HFF-Myc (cell line): Measurements from ENCODE around the gene WDR89.
"Not testable (repeated sequence)": the region's sequence is repeated elsewhere in the genome, so short reads cannot be mapped to it uniquely, and the experiment has no call there.

Source experiments
- DNase-seq: peaks from one replicate; pipeline ENCODE4 v3.0.0-alpha.2; 2011; ENCODE audit warnings: low read depth; ENCODE audit errors: extremely low read depth
- H3K4me3 ChIP-seq: replicated peaks from 2 replicates; pipeline ENCODE4 v1.5.1; 2011; ENCODE audit warnings: low read depth, mild to moderate bottlenecking, control low read depth, low read length
- TF ChIP-seq, protein P1 (sequence below): IDR thresholded peaks from 2 replicates; pipeline ENCODE4 v1.5.1; 2012; ENCODE audit warnings: mild to moderate bottlenecking, low read depth, low read length, control low read depth; ENCODE audit errors: missing control alignments

WDR89 gene

DNA sequence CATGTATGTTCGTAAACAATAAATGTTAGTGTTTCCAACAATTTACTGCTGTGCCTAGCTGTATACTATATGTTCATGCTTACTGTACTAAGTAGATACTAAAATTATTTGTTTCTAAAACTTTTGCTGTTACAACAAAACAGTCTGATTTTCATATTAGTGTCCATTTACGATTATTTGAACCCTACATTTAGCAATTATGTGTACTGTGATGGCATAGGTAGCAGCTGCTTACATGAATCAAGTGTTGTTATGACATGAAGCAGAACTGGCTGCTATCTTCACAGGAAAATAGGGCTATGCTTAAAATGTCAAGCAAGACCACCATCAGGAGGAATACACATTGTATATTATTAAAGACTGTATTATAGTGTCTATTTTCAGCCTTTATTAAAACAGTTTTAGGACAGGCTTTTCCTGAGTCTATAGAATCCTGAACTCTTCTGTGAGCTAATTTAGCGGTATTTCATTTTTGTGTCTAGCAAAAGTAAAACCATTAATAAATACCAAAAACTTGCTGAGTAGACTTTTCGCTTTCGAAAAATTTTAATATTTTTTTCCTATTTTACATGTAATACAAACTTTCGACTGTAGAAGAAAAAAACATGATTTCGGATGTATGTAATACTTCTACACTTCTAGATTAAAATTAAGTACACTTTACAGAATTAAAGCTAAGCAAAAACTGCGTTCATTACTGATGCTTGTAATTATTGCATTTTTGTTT lies 1.1 kb upstream of the WDR89 start:
- peak overlapping the region; percentile 62 for H3K4me3 ChIP-seq
- no peak for DNase-seq
- TF ChIP-seq, protein P1, sequence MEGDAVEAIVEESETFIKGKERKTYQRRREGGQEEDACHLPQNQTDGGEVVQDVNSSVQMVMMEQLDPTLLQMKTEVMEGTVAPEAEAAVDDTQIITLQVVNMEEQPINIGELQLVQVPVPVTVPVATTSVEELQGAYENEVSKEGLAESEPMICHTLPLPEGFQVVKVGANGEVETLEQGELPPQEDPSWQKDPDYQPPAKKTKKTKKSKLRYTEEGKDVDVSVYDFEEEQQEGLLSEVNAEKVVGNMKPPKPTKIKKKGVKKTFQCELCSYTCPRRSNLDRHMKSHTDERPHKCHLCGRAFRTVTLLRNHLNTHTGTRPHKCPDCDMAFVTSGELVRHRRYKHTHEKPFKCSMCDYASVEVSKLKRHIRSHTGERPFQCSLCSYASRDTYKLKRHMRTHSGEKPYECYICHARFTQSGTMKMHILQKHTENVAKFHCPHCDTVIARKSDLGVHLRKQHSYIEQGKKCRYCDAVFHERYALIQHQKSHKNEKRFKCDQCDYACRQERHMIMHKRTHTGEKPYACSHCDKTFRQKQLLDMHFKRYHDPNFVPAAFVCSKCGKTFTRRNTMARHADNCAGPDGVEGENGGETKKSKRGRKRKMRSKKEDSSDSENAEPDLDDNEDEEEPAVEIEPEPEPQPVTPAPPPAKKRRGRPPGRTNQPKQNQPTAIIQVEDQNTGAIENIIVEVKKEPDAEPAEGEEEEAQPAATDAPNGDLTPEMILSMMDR = no peak

DNA sequence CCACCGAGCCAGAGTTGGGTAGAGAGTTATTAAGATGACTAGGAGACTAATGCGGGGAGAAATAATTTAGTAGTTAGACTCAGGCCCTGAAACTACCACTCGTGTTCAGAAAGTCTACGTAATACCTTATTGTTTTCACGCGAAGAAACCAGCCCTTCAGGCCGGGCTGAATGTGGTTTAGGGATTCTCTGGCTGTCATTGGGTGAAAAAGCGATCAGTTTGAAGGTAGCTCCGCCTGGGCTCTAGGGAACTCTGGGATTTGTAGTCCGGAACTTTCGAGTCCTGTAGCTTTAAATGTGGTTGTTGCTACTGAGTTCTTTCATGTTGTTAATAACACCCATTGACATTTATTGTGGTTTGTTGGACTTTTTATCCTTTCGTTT lies 549 bp upstream of the WDR89 start:
- TF ChIP-seq, protein P1 = no peak
- peak; percentile 89 for DNase-seq
- peak overlapping the region; percentile 62 for H3K4me3 ChIP-seq

DNA sequence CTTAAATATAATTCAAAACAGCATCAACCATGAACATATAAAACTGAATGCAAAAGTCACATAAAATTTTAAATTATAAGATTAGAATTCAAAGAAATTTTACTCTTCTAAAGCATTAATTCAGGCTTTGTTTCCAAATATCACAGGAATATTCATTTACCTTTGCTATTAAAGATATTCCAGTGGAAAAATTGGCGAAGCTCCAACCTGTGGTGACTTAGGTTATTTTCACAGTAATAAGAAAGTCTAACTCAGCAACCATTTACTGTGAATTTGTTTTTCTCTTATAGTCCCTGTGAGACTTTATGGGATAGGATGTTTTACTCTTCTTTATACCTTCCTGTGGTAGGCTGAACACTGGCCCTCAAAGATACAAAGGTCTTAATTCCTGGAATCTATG lies 3.2 kb downstream of the WDR89 start:
- TF ChIP-seq, protein P1 = no peak
- H3K4me3 ChIP-seq = no peak overlapping the region
- DNase-seq = no peak

DNA sequence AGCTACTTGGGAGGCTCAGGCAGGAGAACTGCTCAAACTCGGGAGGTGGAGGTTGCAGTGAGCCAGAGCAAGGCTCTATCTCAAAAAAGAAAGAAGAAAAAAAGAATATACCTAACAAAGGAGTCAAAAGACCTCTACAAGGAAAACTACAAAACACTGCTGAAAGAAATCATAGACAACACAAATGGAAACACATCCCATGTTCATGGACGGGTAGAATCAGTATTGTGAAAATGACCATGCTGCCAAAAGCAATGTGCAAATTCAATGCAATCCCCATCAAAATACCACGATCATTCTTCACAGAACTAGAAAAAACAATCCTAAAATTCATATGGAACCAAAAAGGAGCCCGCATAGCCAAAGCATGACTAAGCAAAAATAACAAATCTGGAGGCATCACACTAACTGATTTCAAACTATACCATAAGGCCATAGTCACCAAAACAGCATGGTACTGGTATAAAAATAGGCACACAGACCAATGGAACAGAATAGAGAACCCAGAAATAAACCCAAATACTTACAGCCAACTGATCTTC lies 5.5 kb downstream of the WDR89 start:
- not testable (repeated sequence) for H3K4me3 ChIP-seq, DNase-seq

DNA sequence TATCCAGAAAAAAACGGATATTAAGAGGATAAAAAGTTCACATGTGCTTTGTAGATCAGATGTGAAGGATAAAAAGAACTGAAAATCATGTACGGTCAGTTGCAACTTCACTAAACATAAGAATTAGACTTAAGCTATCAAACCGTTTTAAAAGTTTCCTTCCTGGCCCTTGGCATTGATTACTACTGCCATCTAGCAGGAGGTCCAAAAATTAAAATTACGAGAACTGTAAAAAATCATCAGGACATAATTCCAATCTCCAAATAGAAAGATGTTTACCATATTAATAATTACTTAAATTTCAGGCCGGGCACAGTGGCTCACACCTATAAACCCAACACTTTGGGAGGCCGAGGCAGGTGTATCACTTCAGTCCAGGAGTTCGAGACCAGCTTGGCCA lies 7.9 kb downstream of the WDR89 start:
- no peak for DNase-seq
- TF ChIP-seq, protein P1 = no peak

DNA sequence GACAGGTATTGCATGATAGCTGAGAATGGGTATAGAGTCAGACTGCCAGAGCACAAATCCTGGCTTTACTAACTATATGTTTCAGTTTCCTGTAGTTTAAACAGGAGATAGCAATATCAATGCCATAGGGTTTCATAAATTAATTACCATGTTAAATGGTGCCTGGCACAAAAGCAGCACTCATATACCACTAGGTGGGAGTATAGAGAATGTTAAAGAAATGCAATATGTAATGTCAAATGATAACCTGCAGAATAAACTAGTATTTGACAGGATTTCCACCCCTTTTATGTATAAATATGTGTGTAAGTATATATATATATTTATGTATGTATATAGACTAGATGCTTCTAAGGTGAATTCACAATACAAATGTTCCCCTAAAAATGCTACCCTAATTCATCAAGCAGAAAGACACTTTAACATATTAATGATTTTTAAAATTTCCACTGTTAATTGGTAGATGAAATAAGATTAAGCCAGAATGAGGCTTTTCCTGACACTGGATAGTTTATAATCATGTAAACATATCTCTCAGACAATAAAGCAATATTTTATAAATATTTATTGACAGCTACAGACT lies 8.6 kb downstream of the WDR89 start:
- TF ChIP-seq, protein P1 = peak; percentile 38
- no peak for DNase-seq
- H3K4me3 ChIP-seq = no peak overlapping the region

More for the DNA sequence above, 7.9 kb downstream of the WDR89 start:
- H3K4me3 ChIP-seq = no peak overlapping the region

DNA sequence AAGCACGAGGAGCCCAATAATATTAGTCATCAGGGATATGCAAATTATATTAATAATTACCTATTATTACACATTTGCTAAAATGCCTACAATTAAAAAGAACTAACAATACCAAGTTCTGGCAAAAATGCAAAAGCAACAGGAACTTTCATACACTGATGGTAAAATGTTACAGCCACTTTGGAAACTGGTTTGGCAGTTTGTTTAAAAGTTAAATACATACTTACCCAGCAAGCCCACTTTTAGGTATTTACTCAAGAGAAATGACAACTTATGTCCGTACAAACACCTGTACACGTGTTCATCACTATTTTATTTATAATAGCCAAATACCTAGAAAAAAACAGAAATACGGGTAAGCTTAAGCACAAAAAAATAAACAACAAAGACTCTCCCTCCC lies 17.0 kb downstream of the WDR89 start:
- no peak overlapping the region for H3K4me3 ChIP-seq
- no peak for DNase-seq
- TF ChIP-seq, protein P1 = no peak
